H1 (cell line): Measurements from ENCODE around the gene METTL21A. TPM values are rescaled to one million over a fixed set of nuclear protein-coding genes. Genes with fewer than 3 reads are reported as not detected.

ENCODE experiments used
- CTCF ChIA-PET: fragments of 300-600 bp; sonication (Branson Sonifier 250); formaldehyde crosslinking; loops from one replicate; lab custom pipeline; 2021; ENCODE audit not compliant: partially characterized antibody; lab: Charles Lee
- POLR2A ChIA-PET: fragments of 300-600 bp; sonication (Branson Sonifier 250); formaldehyde crosslinking; loops from one replicate; lab custom pipeline; 2021; ENCODE audit warnings: inconsistent platforms; ENCODE audit not compliant: partially characterized antibody; lab: Charles Lee
- DNase-seq, 2 experiments: peaks; one replicate each; pipeline versions ENCODE4 v3.0.0 to v3.0.0-alpha.2; 2010 to 2022; ENCODE audit warnings: low spot score in 2 of 2, low read depth in 1 of 2, mixed read lengths in 1 of 2
- FAIRE-seq: peaks from 2 replicates; lab custom pipeline; 2011; peaks lifted over from hg19 to GRCh38; lab: Jason Lieb, UNC
- H2AFZ ChIP-seq: 2 replicates; pipeline ENCODE4 v1.8.1; 2012; ENCODE audit warnings: low read length, inconsistent platforms
- H2AK5ac ChIP-seq: 2 replicates; pipeline ENCODE4 v1.6.1; 2013; ENCODE audit warnings: low read depth, low read length
- H2BK120ac ChIP-seq: replicated peaks from 2 replicates; pipeline ENCODE3; 2013; ENCODE audit warnings: low read depth, low read length, inconsistent platforms
- H2BK12ac ChIP-seq: 2 replicates; pipeline ENCODE4 v1.6.1; 2013; ENCODE audit warnings: low read depth, low read length
- H2BK15ac ChIP-seq: 2 replicates; pipeline ENCODE4 v1.6.1; 2013; ENCODE audit warnings: low read length
- H2BK20ac ChIP-seq: 2 replicates; pipeline ENCODE4 v1.6.1; 2013; ENCODE audit warnings: low read length
- H2BK5ac ChIP-seq: 2 replicates; pipeline ENCODE4 v1.6.1; 2013; ENCODE audit warnings: low read depth, low read length
- H3K14ac ChIP-seq: 2 replicates; pipeline ENCODE4 v1.6.1; 2013; ENCODE audit warnings: inconsistent platforms; ENCODE audit not compliant: insufficient read length
- H3K18ac ChIP-seq: 2 replicates; pipeline ENCODE4 v1.6.1; 2013; ENCODE audit warnings: low read length; ENCODE audit errors: extremely low read depth
- H3K23ac ChIP-seq: 2 replicates; pipeline ENCODE4 v1.6.1; 2013; ENCODE audit warnings: inconsistent platforms; ENCODE audit not compliant: insufficient read length
- H3K23me2 ChIP-seq: 2 replicates; pipeline ENCODE4 v1.6.1; 2013; ENCODE audit warnings: low read depth, low read length
- H3K27ac ChIP-seq: 2 replicates; pipeline ENCODE4 v1.6.1; 2011; ENCODE audit warnings: low read depth, low read length, inconsistent platforms
- H3K27me3 ChIP-seq, 4 experiments: replicated peaks in 1 of 4; 1 replicate in 1 of 4; 2 replicates in 3 of 4; pipeline versions ENCODE4 v1.6.1 to v1.8.1; 2011 to 2013; ENCODE audit warnings: low read length in 3 of 4, mild to moderate bottlenecking in 3 of 4, inconsistent platforms in 2 of 4, mixed read lengths in 2 of 4, moderate library complexity in 1 of 4; ENCODE audit not compliant: control insufficient read depth in 3 of 4, insufficient read depth in 3 of 4; ENCODE audit errors: extremely low read depth in 1 of 4
- H3K36me3 ChIP-seq, 4 experiments: 2 replicates each; pipeline versions ENCODE4 v1.6.1 to v1.8.1; 2011 to 2013; ENCODE audit warnings: mild to moderate bottlenecking in 4 of 4, low read length in 3 of 4, moderate library complexity in 2 of 4, control low read depth in 1 of 4, inconsistent platforms in 1 of 4; ENCODE audit not compliant: insufficient read depth in 4 of 4, control insufficient read depth in 2 of 4
- H3K4ac ChIP-seq: replicated peaks from 2 replicates; pipeline ENCODE3; 2013; ENCODE audit warnings: low read length, low read depth, mixed read lengths, inconsistent platforms; ENCODE audit not compliant: insufficient read length
- H3K4me1 ChIP-seq, 4 experiments: replicated peaks in 1 of 4; 1 replicate in 1 of 4; 2 replicates in 3 of 4; pipeline versions ENCODE4 v1.6.1 to v1.8.1; 2011 to 2013; ENCODE audit warnings: low read length in 3 of 4, inconsistent platforms in 2 of 4, mixed read lengths in 1 of 4; ENCODE audit not compliant: insufficient read depth in 4 of 4, control insufficient read depth in 3 of 4
- H3K4me2 ChIP-seq, 2 experiments: 2 replicates each; pipeline versions ENCODE4 v1.6.1 to v1.8.1; 2011 to 2013; ENCODE audit warnings: low read depth in 2 of 2, low read length in 2 of 2, control low read depth in 1 of 2, inconsistent platforms in 1 of 2, mild to moderate bottlenecking in 1 of 2; ENCODE audit not compliant: insufficient read depth in 1 of 2
- H3K4me3 ChIP-seq, 4 experiments: fragments of 200-600, 300-600 bp in 1 of 4; sonication (generic), shearing (Covaris generic), sonication (Bioruptor Twin) in 1 of 4; 2 replicates each; pipeline versions ENCODE4 v1.5.1 to v1.8.1; 2011 to 2016; ENCODE audit warnings: low read length in 4 of 4, low read depth in 3 of 4, control low read depth in 2 of 4, inconsistent platforms in 2 of 4, mild to moderate bottlenecking in 2 of 4, mixed read lengths in 1 of 4, moderate library complexity in 1 of 4; ENCODE audit not compliant: insufficient read depth in 2 of 4; ENCODE audit errors: extremely low read depth in 1 of 4
- H3K56ac ChIP-seq: replicated peaks from 2 replicates; pipeline ENCODE3; 2013; ENCODE audit warnings: low read depth, mild to moderate bottlenecking, mixed read lengths, low read length, inconsistent platforms; ENCODE audit not compliant: insufficient read length
- H3K79me1 ChIP-seq: 2 replicates; pipeline ENCODE4 v1.6.1; 2013; ENCODE audit warnings: low read depth, low read length, control low read depth
- H3K79me2 ChIP-seq, 2 experiments: 2 replicates each; pipeline versions ENCODE4 v1.6.1 to v1.8.1; 2012 to 2013; ENCODE audit warnings: low read length in 2 of 2, mild to moderate bottlenecking in 2 of 2, inconsistent platforms in 1 of 2; ENCODE audit not compliant: insufficient read depth in 2 of 2, control insufficient read depth in 1 of 2
- H3K9ac ChIP-seq, 4 experiments: replicated peaks in 1 of 4; 1 replicate in 1 of 4; 2 replicates in 3 of 4; pipeline versions ENCODE4 v1.6.1 to v1.8.1; 2011 to 2013; ENCODE audit warnings: low read depth in 3 of 4, low read length in 3 of 4, control low read depth in 2 of 4, mild to moderate bottlenecking in 2 of 4, moderate library complexity in 2 of 4, inconsistent platforms in 1 of 4; ENCODE audit errors: extremely low read depth in 1 of 4
- H3K9me3 ChIP-seq, 2 experiments: 2 replicates each; pipeline versions ENCODE4 v1.6.1 to v1.8.1; 2012 to 2013; ENCODE audit warnings: mild to moderate bottlenecking in 2 of 2, moderate library complexity in 2 of 2, control low read depth in 1 of 2, inconsistent platforms in 1 of 2, low read depth in 1 of 2, low read length in 1 of 2, mixed read lengths in 1 of 2; ENCODE audit not compliant: insufficient read depth in 2 of 2
- H4K20me1 ChIP-seq, 2 experiments: replicated peaks in 1 of 2; 2 replicates each; pipeline versions ENCODE3 to v1.8.1; 2011 to 2013; ENCODE audit warnings: inconsistent platforms in 2 of 2, low read length in 2 of 2, mild to moderate bottlenecking in 1 of 2; ENCODE audit not compliant: insufficient read depth in 2 of 2, control insufficient read depth in 1 of 2
- H4K5ac ChIP-seq: 2 replicates; pipeline ENCODE4 v1.6.1; 2013; ENCODE audit warnings: low read length, low read depth, mixed read lengths, inconsistent platforms; ENCODE audit not compliant: insufficient read length
- H4K8ac ChIP-seq: 2 replicates; pipeline ENCODE4 v1.8.0; 2013; ENCODE audit warnings: mild to moderate bottlenecking, moderate library complexity, low read length, inconsistent platforms; ENCODE audit not compliant: insufficient read depth; ENCODE audit errors: extremely low read depth
- H4K91ac ChIP-seq: replicated peaks from 2 replicates; pipeline ENCODE3; 2013; ENCODE audit warnings: low read length, mixed read lengths, inconsistent platforms; ENCODE audit not compliant: insufficient read length
- ATF3 ChIP-seq: IDR thresholded peaks from 2 replicates; pipeline ENCODE4 v1.6.1; 2011; ENCODE audit warnings: low read depth, mild to moderate bottlenecking, low read length; ENCODE audit not compliant: insufficient read depth
- BCL11A ChIP-seq, 2 experiments: IDR thresholded peaks; one replicate each; pipeline ENCODE4 v1.6.1; 2011; ENCODE audit warnings: low read depth in 2 of 2, low read length in 2 of 2, mild to moderate bottlenecking in 2 of 2
- BRCA1 ChIP-seq: IDR thresholded peaks from 2 replicates; pipeline ENCODE4 v1.6.1; 2012; ENCODE audit warnings: low read depth, low read length, improper control_type of control experiment
- CBX5 ChIP-seq: fragments of 300-800, 300-1000 bp; sonication (generic); IDR thresholded peaks from 2 replicates; pipeline ENCODE4 v1.7.1; 2016; ENCODE audit warnings: antibody characterized with exemption, low read length, low read depth
- CBX8 ChIP-seq: fragments of 300-800, 300-1000 bp; sonication (generic); IDR thresholded peaks from 2 replicates; pipeline ENCODE4 v1.7.1; 2016; ENCODE audit warnings: low read depth, low read length, borderline replicate concordance
- CEBPB ChIP-seq: IDR thresholded peaks from 2 replicates; pipeline ENCODE4 v1.6.1; 2012; ENCODE audit warnings: low read depth, low read length
- EP300 ChIP-seq, 2 experiments: IDR thresholded peaks; 1 replicate in 1 of 2; 2 replicates in 1 of 2; pipeline ENCODE4 v1.6.1; 2011 to 2012; ENCODE audit warnings: low read depth in 2 of 2, low read length in 2 of 2, mild to moderate bottlenecking in 2 of 2, borderline replicate concordance in 1 of 2, inconsistent platforms in 1 of 2, moderate library complexity in 1 of 2
- NANOG ChIP-seq: IDR thresholded peaks from 2 replicates; pipeline ENCODE4 v1.6.1; 2011; ENCODE audit warnings: low read length, low read depth, mild to moderate bottlenecking, inconsistent platforms; ENCODE audit not compliant: insufficient read depth, poor library complexity, severe bottlenecking
- POLR2A ChIP-seq, 2 experiments: IDR thresholded peaks; 1 replicate in 1 of 2; 2 replicates in 1 of 2; pipeline ENCODE4 v1.6.1; 2011; ENCODE audit warnings: low read depth in 2 of 2, low read length in 2 of 2, mild to moderate bottlenecking in 2 of 2; ENCODE audit errors: control extremely low read depth in 1 of 2
- POLR2AphosphoS5 ChIP-seq: IDR thresholded peaks from 2 replicates; pipeline ENCODE4 v1.6.1; 2011; ENCODE audit warnings: low read depth, low read length
- SP1 ChIP-seq: IDR thresholded peaks from 2 replicates; pipeline ENCODE4 v1.6.1; 2011; ENCODE audit warnings: low read depth, low read length
- SP4 ChIP-seq: IDR thresholded peaks from 2 replicates; pipeline ENCODE4 v1.6.1; 2012; ENCODE audit warnings: low read length, inconsistent platforms
- WGBS, 2 experiments: shearing (Covaris generic) in 1 of 2; methylation state at CpG; one replicate each; pipeline versions ENCODE4 v1.1.6 to v1.1.7; 2013 to 2015; ENCODE audit warnings: low lambda C conversion rate in 2 of 2, mixed read lengths in 2 of 2, inconsistent platforms in 1 of 2, low coverage in 1 of 2, missing lambda C conversion rate in 1 of 2; ENCODE audit not compliant: insufficient replicate concordance in 2 of 2, insufficient coverage in 1 of 2, insufficient read length in 1 of 2; ENCODE audit errors: extremely low coverage in 1 of 2, missing lambda C conversion rate in 1 of 2; 5-methylcytosine and 5-hydroxymethylcytosine counted together
- polyA plus RNA-seq, 7 experiments: library from polyadenylated mRNA; depleted of rRNA in 3 of 7; stranded (reverse) in 5 of 7; unstranded in 2 of 7; fragments of >200 nt in 5 of 7; fragments of 200-250 nt in 2 of 7; gene quantifications; 1 replicate in 5 of 7; 2 replicates in 1 of 7; 4 replicates in 1 of 7; pipeline versions ENCODE4 v1.2.1 to v1.2.3, GENCODE V29; 2011 to 2013; ENCODE audit warnings: missing spikeins in 2 of 7, mixed read lengths in 2 of 7
- total RNA-seq: library from RNA; stranded (reverse); fragmentation: NEBNext Ultra II Directional; extraction: Animal tissue kit (Norgen Biotek cat#: 25700); gene quantifications from 2 replicates; pipeline ENCODE4 v1.2.1, GENCODE V29; 2021
- TF ChIP-seq, protein P1 (sequence below): IDR thresholded peaks from 2 replicates; pipeline ENCODE4 v1.6.1; 2012; ENCODE audit warnings: low read length, inconsistent platforms

METTL21A gene
- total and polyA plus RNA-seq, 2 of the 8 experiments (the other 6 are each of a cell fraction or from before 2014, with no cell fraction given), result 36.2 to 55.0 TPM

- H3K79me2 ChIP-seq, result peaks cover 0 to 2% of the 10 kb centered on the region in 2 experiments; a peak in 1 of 4 replicates
- CTCF ChIA-PET, result no interaction called here
- TF ChIP-seq SP1 (no peak), POLR2AphosphoS5 (no peak), SP4 (no peak), CBX5 (no peak), POLR2A (IDR thresholded peaks at IDR 0.05; ENCODE audit: control extremely low read depth in 1 of 2, low read depth in 2 of 2, low read length in 2 of 2) (no peak), ATF3 (no peak), NANOG (no peak), EP300 (IDR thresholded peaks at IDR 0.05; ENCODE audit: borderline replicate concordance in 1 of 2, low read depth in 2 of 2, low read length in 2 of 2) (no peak), BRCA1 (no peak), CEBPB (no peak), CBX8 (no peak), BCL11A (IDR thresholded peaks at IDR 0.05; ENCODE audit: low read depth in 2 of 2, low read length in 2 of 2) (no peak)
- TF ChIP-seq, protein P1, sequence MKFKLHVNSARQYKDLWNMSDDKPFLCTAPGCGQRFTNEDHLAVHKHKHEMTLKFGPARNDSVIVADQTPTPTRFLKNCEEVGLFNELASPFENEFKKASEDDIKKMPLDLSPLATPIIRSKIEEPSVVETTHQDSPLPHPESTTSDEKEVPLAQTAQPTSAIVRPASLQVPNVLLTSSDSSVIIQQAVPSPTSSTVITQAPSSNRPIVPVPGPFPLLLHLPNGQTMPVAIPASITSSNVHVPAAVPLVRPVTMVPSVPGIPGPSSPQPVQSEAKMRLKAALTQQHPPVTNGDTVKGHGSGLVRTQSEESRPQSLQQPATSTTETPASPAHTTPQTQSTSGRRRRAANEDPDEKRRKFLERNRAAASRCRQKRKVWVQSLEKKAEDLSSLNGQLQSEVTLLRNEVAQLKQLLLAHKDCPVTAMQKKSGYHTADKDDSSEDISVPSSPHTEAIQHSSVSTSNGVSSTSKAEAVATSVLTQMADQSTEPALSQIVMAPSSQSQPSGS, result no peak
Observed at GRCh38 chr2:207584952-207585351, 40.2 kb downstream of the METTL21A start.

More at GRCh38 chr2:207584952-207585351, 40.2 kb downstream of the METTL21A start:
- no peaks in the 10 kb centered on the region for H3K79me1 ChIP-seq
- H2BK15ac ChIP-seq, result no peak overlapping the region
- no peak overlapping the region for H3K56ac ChIP-seq
- peaks cover 0 to 1% of the 10 kb centered on the region in 2 experiments for H4K20me1 ChIP-seq
- no peaks in the 10 kb centered on the region for H3K9me3 ChIP-seq
- no peak overlapping the region for H3K27ac ChIP-seq
- H3K36me3 ChIP-seq, result peaks cover 13 to 78% (median 41%) of the 10 kb centered on the region in 4 experiments
- H4K91ac ChIP-seq, result no peak overlapping the region
- H4K8ac ChIP-seq, result no peak overlapping the region
- FAIRE-seq (no peak), DNase-seq (no peak)
- H2AFZ ChIP-seq, result no peak overlapping the region
- H3K9ac ChIP-seq, result no peak overlapping the region
- no peak overlapping the region for H3K18ac ChIP-seq
- H2AK5ac ChIP-seq, result no peak overlapping the region
- H2BK5ac ChIP-seq, result no peak overlapping the region
- no peaks in the 10 kb centered on the region for H3K27me3 ChIP-seq
- no peak overlapping the region for H3K4me3 ChIP-seq
- H3K23me2 ChIP-seq, result no peaks in the 10 kb centered on the region; the same call in 1 of the 2 replicates
- H4K5ac ChIP-seq, result no peak overlapping the region
- H3K4me2 ChIP-seq, result no peak overlapping the region
- no peak overlapping the region for H2BK120ac ChIP-seq
- H3K14ac ChIP-seq, result no peak overlapping the region
- H2BK20ac ChIP-seq, result no peak overlapping the region
- no peak overlapping the region for H3K4ac ChIP-seq
- no peak overlapping the region for H2BK12ac ChIP-seq
- WGBS, 2 experiments, result 97% methylated on average over 4 of the region's 4 CpGs; no CpG with 5 or more reads in 1 of the 2 experiments
- no peak overlapping the region for H3K23ac ChIP-seq
- POLR2A ChIA-PET, result no interaction called here
- H3K4me1 ChIP-seq, result no peaks in the 10 kb centered on the region
